C4-2B (cell line): ENCODE results near the gene GNG5.

Experiments used
- H3K27ac ChIP-seq: fragments of 450-650 bp; 2 replicates; pipeline ENCODE4 v1.5.1; 2017
- ZFX ChIP-seq: fragments of 450-650 bp; IDR thresholded peaks from 2 replicates; pipeline ENCODE4 v1.6.1; 2017
- TF ChIP-seq, protein P1 (sequence below): fragments of 450-650 bp; conservative IDR thresholded peaks from 2 replicates; pipeline ENCODE4 v1.5.1; 2017; ENCODE audit warnings: mild to moderate bottlenecking

The GNG5 gene

DNA sequence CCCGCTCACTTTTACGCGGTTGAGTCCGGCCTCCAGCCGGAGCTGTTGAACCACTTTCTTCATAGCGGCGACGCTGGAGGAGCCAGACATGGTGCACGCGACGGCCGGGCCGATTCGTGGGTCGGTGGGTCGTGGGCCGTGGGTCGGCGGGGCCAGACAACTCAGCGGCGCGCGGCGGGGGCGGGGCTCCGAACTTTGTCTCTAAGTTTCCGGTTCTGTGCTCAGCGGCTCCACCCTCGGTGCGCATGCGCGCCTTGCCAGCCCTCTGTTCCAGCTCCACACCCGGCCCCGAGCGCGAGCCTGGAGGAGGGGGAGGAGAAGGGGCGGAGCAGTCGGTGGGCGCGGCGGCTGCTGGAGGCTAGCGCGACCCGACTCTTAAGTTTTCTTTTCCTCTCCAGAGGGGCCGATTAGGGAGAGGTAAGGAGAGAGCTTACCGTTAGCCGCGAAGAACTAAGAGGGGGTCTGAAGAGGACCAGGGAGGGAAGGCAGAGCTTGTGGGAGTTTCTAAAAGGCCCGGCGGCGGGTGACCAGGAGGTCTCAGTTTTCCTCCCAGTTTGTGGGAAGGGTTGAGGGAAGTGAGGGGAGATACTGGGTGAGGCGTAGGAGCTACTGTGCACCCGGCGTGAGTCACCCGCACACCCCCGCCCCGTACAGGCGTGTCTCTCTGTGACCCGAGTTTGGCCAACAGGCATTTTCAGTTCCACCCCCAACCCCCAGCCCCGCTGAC lies at the start of gene GNG5, which contains the start of gene SPATA1:
Gene GNG5 (minus strand): TSS at position 580 of the 727 bp plus-strand sequence. CDS start 490 bp downstream, at position 90.
Gene SPATA1 (plus strand): TSS at position 385 of the 727 bp plus-strand sequence. CDS start 9,974 bp downstream, outside the sequence.
- TF ChIP-seq, protein P1, sequence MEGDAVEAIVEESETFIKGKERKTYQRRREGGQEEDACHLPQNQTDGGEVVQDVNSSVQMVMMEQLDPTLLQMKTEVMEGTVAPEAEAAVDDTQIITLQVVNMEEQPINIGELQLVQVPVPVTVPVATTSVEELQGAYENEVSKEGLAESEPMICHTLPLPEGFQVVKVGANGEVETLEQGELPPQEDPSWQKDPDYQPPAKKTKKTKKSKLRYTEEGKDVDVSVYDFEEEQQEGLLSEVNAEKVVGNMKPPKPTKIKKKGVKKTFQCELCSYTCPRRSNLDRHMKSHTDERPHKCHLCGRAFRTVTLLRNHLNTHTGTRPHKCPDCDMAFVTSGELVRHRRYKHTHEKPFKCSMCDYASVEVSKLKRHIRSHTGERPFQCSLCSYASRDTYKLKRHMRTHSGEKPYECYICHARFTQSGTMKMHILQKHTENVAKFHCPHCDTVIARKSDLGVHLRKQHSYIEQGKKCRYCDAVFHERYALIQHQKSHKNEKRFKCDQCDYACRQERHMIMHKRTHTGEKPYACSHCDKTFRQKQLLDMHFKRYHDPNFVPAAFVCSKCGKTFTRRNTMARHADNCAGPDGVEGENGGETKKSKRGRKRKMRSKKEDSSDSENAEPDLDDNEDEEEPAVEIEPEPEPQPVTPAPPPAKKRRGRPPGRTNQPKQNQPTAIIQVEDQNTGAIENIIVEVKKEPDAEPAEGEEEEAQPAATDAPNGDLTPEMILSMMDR = no peak
- TF ChIP-seq ZFX = no peak; the same call in 1 of the 2 replicates
- peak within 1 kb of the TSS; percentile 96 for H3K27ac ChIP-seq

DNA sequence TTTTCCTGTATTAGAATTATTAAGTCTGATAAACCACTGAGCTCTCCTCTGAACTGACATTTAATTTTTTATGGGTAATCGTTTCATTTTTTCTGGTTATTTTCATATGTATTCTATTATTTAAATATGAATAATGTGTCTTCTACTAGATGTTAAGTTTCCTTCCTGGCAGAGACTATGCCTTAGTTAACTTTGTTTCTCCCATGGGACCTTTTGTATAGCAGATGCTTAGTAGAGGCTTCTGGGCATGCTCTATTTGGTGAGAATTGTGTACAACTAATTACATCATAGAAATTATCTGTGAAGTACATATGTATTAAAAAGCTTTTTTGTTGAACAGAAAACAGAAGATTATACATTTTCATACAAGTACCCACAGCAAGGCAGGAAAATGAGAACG lies 44.4 kb upstream of the GNG5 start:
- no peak overlapping the region for H3K27ac ChIP-seq
- TF ChIP-seq, protein P1 = no peak
- no peak for TF ChIP-seq ZFX

DNA sequence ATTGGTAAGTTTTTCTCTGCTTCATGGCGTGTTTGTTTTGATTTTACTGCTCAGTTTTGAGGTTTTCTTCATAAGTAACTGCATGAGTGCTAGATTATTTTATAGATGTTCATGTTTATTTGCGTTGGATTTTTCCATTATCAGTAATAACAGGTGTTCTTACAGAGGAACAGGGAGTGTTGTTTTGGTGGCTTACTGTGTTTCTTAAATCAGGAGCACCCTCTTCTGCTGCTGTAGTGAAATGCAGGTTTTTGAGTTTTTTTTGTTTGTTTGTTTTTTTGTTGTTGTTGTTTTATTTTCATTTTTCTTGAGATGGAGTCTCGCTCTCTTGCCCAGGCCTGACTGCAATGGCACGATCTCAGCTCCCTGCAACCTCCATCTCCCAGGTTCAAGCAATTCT lies 35.3 kb upstream of the GNG5 start:
- TF ChIP-seq, protein P1 = peak; percentile 86
- no peak for TF ChIP-seq ZFX

DNA sequence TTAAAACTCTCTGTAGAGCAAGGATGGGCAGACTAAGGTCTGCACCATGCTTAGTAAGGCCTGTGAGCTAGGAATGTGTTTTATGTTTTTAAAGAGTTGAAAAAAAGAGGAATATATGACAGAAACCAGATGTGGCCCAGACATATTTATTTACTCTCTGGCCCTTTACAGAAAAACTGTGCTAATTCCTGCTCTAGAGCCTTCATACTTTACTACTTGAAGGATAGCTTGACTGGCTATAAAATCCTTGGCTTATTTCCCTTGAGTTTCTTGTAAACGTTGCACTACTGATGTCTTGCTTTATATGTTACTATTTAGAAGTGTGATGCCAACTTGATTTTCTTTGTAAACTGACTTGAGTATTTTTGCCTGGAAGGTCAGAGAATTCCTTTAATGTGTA lies 34.4 kb upstream of the GNG5 start:
- no peak overlapping the region for H3K27ac ChIP-seq
- TF ChIP-seq, protein P1 = no peak
- no peak for TF ChIP-seq ZFX

More for the DNA sequence above, 35.3 kb upstream of the GNG5 start:
- H3K27ac ChIP-seq = peak overlapping the region; percentile 59

DNA sequence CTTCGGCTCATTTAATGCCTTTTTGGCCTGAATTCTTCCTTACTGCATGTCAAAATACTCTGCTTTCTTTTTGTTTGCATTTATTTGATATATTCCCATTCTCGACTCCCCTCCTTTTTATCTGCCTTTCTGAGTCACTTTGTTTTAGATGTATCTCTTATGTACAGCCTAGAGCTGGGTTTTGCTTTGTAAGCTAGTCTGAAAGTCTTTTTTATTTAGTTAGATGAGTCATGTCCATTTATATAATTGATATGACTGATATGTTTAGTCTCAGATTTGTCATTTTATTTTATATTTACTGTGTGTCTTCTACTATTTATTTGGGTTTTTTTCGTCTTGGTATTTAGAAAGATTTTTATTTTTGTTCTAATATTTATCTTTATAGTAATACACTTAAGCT lies 33.6 kb upstream of the GNG5 start:
- no peak overlapping the region for H3K27ac ChIP-seq
- TF ChIP-seq, protein P1 = no peak
- no peak for TF ChIP-seq ZFX

DNA sequence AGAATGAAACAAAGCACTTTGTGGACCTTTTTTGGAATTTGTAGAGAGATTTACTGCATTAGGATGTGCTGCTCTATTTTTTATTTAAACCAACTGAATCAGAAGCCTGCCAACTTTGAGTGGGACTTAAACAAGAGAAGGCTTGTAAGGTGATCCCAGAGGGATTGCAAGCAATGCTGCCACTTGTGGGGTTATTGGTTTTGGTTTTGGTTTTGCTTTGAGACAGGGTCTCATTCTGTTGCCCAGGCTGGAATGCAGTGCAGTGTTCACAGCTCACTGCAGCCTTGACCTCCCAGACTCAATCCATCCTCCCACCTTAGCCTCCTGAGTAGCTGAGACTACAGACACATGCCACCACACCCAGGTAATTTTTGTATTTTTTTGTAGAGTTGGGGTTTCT lies 32.2 kb upstream of the GNG5 start:
- TF ChIP-seq, protein P1 = no peak
- TF ChIP-seq ZFX = no peak
- peak overlapping the region; percentile 36 for H3K27ac ChIP-seq

DNA sequence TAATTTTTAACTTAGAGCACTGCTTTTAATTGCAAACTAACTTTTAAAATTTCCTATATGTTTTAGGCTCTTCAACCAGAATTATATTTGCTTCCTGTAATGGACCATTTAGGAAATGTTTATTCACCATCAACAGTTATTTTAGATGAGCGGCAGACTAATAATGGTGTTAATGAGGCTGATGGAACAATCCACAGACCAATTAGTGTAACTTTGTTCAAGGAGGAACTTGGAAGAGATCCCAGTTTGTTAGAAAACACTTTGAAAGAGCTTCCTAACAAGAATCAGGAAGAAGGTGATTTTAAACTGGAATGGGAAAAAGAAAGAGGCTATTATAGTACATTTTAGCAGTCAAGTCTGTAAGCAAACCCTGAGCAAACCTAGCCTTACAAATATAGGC lies 19.4 kb upstream of the GNG5 start:
- no peak overlapping the region for H3K27ac ChIP-seq

DNA sequence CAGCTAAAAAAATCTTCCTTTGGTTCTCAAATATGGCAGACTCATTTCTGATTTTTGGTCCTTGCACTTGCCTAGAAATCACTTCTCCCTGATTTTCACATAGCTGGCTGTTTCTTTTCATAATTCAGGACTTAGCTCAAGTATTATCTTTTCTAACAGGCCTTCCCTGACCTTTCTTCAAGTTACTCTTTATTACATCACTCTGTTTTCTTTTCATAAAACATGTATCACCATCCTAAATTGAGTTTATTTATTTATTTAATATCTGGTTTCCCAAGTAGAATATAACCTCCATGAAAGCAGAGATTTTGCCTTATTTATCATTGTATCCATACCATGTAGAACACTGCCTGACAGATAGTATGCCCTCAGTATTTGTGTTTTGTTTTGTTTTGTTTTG lies 18.2 kb upstream of the GNG5 start:
- TF ChIP-seq, protein P1 = no peak
- no peak for TF ChIP-seq ZFX
- H3K27ac ChIP-seq = no peak overlapping the region

More for the DNA sequence above, 19.4 kb upstream of the GNG5 start:
- no peak for TF ChIP-seq ZFX
